Parietal lobe (tissue), 2 donors: Measurements from ENCODE around the gene BTBD1. TPM values are rescaled to one million over a fixed set of nuclear protein-coding genes. Genes with fewer than 3 reads are reported as not detected.

Experiments
- small RNA-seq: library from RNA; depleted of rRNA; stranded (forward); fragments of <200 nt; gene quantifications from one replicate; pipeline ENCODE3, GENCODE V24; 2014; ENCODE audit warnings: low replicate concordance
- total RNA-seq: library from RNA; depleted of rRNA; stranded (reverse); fragments of >200 nt; gene quantifications from one replicate; pipeline ENCODE4 v1.2.3, GENCODE V29; 2014

Gene BTBD1
- 136 TPM for total RNA-seq

GRCh38 chr15:83066734-83067637, at the start of gene BTBD1:
TSS of gene BTBD1 (minus strand) at chr15:83067252. CDS start at chr15:83067151, 101 bp downstream.

GRCh38 chr15:83106994-83107840, 40.2 kb upstream of the BTBD1 start, which contains the start of gene TM6SF1:
TSS of gene TM6SF1 (plus strand) at chr15:83107645. CDS start at chr15:83107681, 36 bp downstream.

GRCh38 chr15:83011271-83012075, 55.6 kb downstream of the BTBD1 start, which contains the start of gene C15orf40:
TSS of gene C15orf40 (minus strand) at chr15:83011639. CDS start at chr15:83011607, 32 bp downstream.

GRCh38 chr15:82985688-82986441, 81.2 kb downstream of the BTBD1 start, which contains the start of gene RAMAC:
TSS of gene RAMAC (plus strand) at chr15:82986210. CDS start at chr15:82989019, 2,809 bp downstream.

Small RNA genes lying within 50 kb of the gene (small RNA-seq; reads per million reads assigned to genes)
- not detected for gene MIR4515

Other genes with a start within 250 kb of the BTBD1 start
- gene HOMER2, start 114.5 kb downstream of the BTBD1 start, total RNA-seq, result 61.7 TPM
- 23.5 TPM for gene RAMAC, start 81.0 kb downstream of the BTBD1 start, total RNA-seq
- gene C15orf40, start 55.6 kb downstream of the BTBD1 start, total RNA-seq, result 28.8 TPM
- 15.0 TPM for gene TM6SF1, start 40.4 kb upstream of the BTBD1 start, total RNA-seq
- gene HDGFL3, start 140.6 kb upstream of the BTBD1 start, total RNA-seq, result 122 TPM
- gene BNC1, start 217.4 kb upstream of the BTBD1 start, total RNA-seq, result not detected